Right lobe of liver (tissue), 4 donors: ENCODE data around the gene GRIA4.

ENCODE experiments used
- CTCF ChIP-seq, 4 donors: fragments of 200-600 bp in 3 of 4; fragments of 450-650 bp in 1 of 4; IDR thresholded peaks; one replicate each; pipeline versions ENCODE4 v1.5.1 to v1.8.0; 2016 to 2022; ENCODE audit warnings: antibody characterized with exemption in 4 of 4, mild to moderate bottlenecking in 2 of 4
- POLR2A ChIP-seq: fragments of 450-650 bp; IDR thresholded peaks from one replicate; pipeline ENCODE4 v1.6.1; 2017; ENCODE audit warnings: antibody characterized with exemption, mild to moderate bottlenecking
- donor health status: DM: no; HTN: no; CAD: no.
- donor health status: DM: no; HTN: no; CAD: no.
- donor health status: DM: no; HTN: yes; CAD: no.

- no peak for TF ChIP-seq CTCF (IDR thresholded peaks at IDR 0.05)
- TF ChIP-seq POLR2A: no peak
These were observed 313.4 kb downstream of the GRIA4 start for GRCh38 chr11:105923252-105923651.
